Keratinocyte (primary cell): ENCODE measurements around the gene THBS2.
"Not testable (repeated sequence)": the region's sequence is repeated elsewhere in the genome, so short reads cannot be mapped to it uniquely, and the experiment has no call there.

Experiments used
- CTCF ChIP-seq, 3 experiments: IDR thresholded peaks in 1 of 3; conservative IDR thresholded peaks in 1 of 3; optimal IDR thresholded peaks in 1 of 3; 2 replicates in 2 of 3; 3 replicates in 1 of 3; pipeline versions ENCODE3 to v1.5.1; 2011; ENCODE audit warnings: low read length in 3 of 3, mild to moderate bottlenecking in 3 of 3, moderate library complexity in 2 of 3, control low read depth in 1 of 3, inconsistent platforms in 1 of 3; ENCODE audit not compliant: insufficient read depth in 2 of 3; ENCODE audit errors: extremely low read depth in 1 of 3
- EZH2 ChIP-seq: IDR thresholded peaks from one replicate; pipeline ENCODE4 v1.6.1; 2012; ENCODE audit warnings: inconsistent platforms, mild to moderate bottlenecking, low read length, moderate library complexity

GRCh38 chr6:169197929-169198328 is 55.7 kb downstream of the THBS2 start:
- TF ChIP-seq CTCF (optimal IDR thresholded peaks at IDR 0.05 in 1 of 3, IDR thresholded peaks at IDR 0.05 in 1 of 3, conservative IDR thresholded peaks at IDR 0.05 in 1 of 3; ENCODE audit: extremely low read depth in 1 of 3, insufficient read depth in 2 of 3, low read length in 3 of 3); EZH2: not testable (repeated sequence)
